HT1080 (cell line): ENCODE measurements around the gene SHB. TPM values are rescaled to one million over a fixed set of nuclear protein-coding genes. Genes with fewer than 3 reads are reported as not detected.

ENCODE experiments used
- DNase-seq: peaks from one replicate; pipeline ENCODE4 v3.0.0-alpha.2; 2015; ENCODE audit warnings: low read depth
- total RNA-seq: library from RNA; depleted of rRNA; stranded (reverse); fragments of >200 nt; shearing (Covaris generic); gene quantifications from 2 replicates; pipeline ENCODE4 v1.2.3, GENCODE V29; 2014

SHB gene
- total RNA-seq, 1 experiment from 2014 or later, result 42.8 TPM

DNA sequence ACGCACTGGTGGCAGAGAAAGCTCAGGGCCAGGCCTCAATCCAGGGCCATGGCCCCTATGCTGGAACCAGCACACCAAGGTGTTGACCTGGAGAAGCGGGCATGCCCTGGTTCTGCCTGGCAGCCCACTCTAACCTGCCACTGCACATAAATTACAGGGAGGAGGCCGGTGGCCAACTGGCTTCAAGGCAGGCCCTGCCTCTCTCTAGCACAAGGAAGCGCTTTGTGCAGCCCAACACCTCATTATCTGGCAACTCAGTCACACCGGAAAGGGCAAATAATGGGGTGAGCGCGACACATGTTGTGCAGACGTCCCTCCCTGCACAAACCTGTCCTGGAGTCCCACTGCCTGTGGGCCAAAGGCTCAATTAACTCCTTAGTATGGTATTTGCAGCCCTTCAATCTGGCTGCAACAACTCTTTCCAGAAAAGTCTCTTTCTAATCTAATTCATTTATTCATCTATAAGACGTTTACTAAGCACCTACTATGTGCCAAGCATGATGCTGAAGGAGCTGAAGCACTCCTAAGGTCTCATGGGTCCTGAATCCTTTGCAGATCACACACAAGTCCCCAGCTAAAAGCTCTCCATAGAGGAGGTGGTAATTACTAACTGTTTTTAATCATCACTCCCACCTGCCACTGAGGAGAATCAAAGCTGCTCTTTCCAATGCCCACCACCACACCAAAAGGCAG, 24.9 kb downstream of the SHB start:
- no peak for DNase-seq

DNA sequence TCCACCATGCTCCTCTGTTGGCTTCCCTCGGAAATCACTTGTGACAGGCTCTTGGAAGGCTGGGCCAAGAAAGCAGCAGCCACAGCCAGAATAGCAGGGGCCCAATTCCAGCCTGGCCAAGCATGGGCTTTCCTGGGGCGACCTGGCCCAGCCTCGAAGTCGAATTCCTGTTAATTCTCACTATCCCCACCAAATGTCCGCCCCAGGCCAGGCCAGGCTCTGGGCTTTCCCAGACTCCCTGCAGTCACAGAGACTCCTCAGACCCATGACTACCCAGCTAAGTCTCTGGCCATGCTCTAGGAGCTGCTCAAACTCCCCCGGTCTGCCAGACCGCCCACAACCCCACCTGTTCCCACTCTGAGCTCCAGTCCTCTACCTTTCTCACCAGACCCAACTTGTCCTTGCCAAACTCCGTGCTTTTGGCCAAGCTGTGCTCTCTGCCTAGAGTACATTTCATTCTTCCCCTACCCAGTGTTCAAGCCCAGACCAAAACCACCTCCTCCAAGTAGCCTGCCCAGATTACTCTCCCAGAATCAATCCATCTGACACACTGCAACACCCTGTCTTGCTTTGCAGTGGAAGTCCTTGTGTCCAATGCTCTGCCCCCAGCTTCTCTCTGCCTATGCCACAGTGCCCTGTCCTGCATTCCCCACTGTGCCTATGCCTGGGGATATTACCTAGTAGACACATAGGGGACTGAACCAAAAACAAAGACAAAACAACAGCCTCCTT, 26.2 kb downstream of the SHB start:
- DNase-seq, result no peak

DNA sequence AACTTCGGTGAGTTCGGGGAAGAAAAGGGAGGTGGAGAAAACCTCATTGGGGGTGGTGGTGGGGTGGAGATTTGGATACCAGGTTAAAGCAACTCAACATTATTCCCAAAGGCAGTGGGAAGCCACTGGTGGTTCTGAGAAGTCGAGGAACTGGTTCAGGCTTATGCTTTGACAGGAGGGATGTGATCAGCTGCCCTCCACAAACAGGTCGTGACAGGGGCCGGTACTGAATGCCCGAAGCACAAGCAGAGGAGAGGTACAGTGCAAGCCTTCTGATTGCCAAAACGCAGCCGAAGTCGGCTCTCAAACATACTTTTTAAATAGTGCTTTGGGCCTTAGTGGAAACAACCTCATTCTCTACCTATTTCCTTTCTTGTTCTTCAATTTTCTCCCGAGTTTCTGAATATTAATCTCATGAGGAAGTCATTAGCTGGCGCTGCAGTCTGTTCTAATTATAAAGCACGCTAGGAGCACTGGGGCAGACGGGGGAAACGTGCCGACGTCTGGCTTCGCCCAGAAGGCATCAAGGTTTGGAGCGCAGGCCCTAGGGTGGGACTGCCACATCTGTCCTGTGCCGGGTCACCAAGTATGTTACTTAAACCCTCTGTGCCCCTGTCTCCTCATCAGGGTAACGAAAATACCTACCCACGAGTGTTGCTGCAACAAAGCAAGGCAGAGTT, 27.3 kb downstream of the SHB start:
- DNase-seq, result no peak

DNA sequence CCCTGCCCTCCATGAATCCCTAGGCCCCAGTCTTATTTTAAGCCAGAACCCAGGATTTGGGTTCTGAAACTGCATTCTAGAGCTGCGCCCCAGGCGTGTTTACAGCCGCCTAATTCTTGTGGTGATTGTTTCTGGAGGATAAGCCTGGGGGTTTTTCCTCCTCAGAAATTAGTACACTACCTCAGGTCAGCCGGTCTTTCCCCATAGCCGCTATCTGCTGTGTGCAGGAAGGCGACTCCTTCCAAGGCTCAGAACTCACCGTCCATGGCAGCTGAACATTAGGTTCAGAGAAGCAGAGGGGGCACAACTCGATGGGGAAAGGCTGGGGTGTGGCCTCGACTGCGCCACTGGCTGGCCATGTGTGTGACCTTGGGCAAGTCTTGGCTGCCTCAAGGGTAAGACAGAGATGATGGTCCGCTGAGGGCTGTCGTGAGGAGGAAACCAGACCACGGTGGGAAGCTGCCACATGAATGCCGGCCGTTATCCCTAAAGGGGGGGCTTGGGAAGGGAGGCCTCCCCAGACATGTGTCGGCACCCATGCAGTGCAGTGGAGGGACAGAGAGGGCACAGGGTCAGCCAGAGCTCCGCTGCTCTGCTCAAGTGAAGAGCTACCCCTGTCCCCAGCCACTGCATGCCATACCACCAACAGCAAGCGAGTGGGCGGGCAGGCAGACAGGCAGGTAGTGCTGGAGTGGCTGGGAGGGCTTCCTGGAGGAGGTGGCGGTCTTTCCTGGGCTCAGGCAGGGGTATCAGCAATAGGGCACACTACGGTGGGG, 28.9 kb downstream of the SHB start:
- no peak for DNase-seq

DNA sequence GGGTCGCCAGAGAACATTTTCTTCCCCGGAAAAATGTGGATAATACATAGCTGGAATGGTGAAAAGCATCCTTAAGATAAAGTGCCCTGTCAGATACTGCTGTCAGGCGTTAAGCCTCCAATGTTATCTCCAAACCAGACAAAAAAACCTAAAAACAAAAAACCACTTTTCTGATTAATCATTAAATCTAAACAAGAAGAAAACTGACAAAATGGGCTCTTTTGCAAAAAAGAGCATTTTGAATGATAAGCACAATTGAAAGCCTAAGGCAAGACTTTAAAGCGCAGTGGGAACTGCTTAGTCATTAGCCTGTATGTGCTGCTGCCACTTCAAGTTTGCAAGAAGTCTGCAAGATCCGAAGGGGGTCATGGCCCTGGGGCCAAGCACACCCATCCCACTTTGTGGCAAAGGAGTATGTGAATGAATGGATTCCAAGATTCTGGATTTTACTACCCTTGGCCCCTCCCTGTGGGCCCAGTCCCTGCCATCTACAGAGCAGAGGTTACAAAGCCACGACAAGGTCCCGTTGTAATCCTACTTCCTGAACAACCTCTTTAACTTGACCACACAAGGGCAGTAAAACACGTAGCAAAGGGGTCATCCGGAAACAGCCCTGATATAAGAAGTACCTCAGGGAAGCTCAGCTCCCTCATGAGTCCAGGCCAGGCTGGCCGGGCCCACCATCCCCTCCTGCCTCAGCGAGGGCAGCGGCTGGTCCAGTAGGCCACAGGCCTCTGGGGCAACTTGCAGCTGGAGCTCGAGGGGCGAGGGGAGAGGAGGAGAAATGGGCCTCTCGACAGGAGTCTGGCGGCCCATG, 29.7 kb downstream of the SHB start:
- DNase-seq, result peak; percentile 66

DNA sequence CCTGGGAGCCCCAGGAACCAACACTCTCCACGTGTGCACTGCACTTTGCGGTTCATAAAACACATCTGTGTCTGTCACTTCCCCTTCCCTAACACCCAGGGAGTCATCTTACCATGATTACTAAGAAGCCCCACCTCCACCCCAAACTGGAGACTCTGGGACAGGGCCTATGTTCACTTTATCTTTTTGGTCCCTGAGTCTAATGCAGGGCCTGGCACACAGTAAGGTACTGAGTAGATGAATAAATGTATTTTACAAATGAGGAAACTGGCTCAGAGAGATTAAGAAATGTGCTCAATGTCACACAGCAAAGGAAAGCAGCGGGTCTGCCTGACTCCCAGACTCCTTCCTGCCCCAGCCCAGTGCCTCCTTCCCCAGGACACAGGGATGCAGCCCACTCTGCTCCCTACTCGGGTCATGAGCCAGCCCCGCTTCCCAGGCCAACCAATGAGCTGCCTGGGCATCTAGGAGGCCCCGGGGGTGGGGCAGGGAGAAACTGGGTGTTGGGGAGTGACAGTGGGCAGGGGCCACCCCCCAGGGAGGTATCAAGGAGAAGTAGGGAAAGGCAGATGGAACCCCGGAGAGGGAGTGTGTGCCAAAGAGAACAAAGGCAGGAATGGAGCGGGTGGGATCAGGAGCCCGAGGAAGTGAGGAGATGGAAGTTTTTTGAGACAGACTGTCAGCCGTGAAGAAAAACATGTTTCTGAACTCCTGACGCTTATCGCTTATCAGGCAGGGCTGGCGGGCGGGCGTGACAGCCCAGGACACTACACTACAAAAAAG, 30.5 kb downstream of the SHB start:
- DNase-seq, result no peak

DNA sequence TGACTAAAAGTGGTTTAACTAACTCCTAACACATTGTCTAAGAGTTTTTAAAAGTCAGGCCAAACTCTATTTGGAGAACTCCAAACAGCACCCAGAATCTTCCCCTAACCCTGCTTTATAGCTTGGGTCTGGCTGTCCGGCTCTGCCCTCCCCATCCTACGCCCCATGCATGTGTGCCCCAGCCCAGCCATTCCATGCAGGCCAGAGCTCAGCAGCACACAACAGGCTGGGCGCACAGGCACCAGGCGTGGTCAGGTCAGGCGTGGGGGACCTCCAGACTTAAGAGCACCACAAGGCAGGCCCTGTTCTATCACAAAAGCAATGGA, 31.1 kb downstream of the SHB start:
- DNase-seq, result no peak

DNA sequence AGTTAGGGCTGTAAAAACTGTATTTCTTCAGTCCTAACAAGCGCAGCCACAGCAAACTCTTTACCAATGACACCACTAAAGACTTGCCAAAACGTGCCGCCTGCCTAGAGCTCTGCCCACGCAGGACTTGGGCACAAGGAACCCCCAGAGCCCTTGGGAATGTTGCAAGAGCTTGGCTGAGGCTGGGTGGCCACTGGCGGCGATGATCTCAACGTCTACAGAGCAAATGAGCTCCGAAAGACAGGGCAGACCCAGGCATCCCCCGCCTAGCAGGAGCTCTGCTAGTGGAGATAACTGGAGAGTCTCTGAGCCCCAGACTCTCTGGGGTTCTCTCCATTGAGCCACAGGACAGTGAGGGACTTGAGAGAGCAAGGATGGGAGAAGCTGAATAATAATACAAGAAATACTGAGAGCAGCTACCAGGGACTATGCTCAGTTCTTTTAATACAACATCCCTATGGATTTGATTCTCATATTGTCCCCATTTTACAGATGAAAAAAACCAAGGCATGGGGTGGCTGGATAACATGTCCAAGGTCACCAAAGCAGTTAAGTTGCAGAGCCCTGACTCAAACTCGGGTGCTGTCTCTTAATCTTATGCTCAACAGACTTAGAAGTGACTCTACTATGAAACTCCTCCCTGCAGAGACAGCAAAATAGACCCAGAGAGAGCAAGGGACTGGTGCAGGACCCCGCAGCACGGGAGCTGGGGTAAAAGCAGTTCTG, 32.5 kb downstream of the SHB start:
- peak; percentile 43 for DNase-seq

DNA sequence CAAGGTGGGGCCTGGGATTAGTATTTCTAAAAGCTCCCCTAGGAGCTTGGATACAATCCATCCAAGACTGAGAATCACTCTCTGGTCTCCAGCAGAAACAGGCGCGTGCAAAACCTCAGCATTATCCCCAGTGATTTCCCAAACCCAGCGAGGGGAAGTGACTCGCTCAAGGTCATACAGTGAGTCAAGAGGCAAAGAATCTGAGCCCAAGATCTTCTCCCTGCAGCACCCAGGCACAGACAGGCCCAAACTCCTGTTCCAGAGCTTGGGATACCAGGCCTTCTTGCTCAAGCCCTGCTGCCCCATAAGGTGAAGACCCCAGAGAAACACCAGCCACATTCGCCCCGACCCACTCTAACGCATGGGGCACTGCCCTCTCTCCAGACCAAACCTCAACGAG, 33.2 kb downstream of the SHB start:
- peak; percentile 91 for DNase-seq

DNA sequence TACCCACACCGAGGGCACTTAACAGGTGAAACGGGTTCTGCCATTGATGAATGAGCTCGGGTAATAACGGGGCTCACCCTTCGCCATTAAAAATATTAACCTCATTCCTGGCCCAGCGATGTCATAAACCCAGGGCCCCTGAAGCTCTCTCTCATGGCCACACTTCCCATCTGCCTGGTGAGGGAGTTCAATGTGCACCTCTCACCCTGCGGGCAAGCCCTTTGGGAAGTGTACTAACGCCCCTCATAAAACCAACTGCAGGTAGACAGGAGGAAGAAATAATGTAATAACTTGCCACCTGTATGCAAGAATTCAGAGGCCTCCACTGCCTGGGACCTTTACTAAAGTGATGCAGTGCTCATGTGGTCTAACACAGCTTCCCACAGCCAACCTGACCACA, 35.1 kb downstream of the SHB start:
- DNase-seq, result no peak

DNA sequence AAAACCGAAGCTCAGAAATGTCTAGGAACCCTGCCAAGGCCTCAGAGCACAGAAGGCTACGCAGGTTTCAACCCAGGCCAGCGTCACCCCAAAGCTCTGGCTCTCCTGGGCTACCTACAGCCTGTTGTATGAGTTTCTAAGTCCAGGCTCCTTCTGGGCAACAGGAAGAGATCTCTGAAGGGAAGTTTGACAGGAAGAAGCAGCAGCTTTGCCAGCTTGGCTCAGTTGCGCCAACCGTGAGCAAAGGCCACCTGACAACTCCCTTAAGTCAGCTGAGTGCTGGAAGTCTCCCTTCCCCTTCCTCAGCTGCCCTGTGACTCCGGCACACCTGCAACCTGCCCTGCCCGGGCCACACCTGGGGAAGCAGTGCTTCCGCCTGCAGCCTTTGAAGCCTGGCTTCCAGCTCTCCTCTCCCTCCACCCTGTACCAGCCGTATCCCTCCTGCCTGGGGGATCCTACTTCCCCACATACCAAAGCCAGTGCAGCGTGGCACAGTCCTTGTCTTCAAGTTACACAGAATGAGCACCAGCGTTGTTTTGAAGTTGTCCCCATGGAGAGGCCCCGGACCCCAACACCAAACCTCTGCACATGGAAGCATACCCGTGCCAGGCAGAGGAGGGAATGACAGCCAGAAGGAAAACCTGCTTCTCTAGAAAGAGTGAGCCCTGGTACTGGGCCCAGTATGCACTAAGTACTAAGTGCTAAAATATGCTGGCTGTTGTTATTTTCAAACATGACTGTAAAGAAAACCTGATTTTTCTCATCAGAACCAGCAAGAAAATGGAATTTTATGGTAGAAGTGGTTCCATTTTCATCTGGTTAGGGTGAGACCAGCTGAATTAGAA, 36.5 kb downstream of the SHB start:
- DNase-seq, result no peak

DNA sequence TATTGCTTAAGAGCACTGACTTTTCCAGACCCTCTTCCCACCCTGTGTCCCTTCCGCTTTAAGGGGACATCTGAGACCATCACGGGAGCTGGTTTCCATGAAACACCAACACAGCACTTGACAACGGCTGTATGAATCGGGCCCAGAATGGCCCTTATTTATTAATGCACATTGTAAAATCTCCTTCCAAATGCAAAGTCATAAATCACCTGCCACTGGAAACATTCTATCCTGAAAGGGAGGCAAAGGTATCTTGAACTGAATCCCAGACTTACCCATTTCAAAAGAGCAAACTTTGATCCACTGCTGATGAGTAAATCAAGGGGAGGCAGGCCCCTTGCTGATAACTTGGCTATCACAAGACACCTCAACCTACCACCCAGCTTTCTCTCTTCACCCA, 37.4 kb downstream of the SHB start:
- no peak for DNase-seq

DNA sequence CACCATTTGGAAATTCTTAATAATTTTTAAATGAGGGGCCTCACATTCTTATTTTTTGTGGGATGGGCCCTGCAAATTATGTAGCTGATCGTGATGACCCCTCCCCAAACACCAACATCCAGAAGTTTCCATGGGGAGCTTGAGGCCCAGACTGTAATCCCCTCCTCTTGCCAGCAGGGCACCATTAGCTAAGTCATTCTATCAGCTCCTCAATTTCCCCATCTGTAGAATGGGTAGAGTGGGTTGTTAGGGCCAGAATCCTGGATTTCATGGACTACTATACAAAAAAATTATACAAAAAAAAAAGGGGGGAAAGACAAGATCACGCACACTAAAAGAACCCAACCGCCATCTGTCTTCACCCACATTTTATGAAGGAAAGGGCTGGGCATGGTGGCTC, 38.4 kb downstream of the SHB start:
- no peak for DNase-seq

DNA sequence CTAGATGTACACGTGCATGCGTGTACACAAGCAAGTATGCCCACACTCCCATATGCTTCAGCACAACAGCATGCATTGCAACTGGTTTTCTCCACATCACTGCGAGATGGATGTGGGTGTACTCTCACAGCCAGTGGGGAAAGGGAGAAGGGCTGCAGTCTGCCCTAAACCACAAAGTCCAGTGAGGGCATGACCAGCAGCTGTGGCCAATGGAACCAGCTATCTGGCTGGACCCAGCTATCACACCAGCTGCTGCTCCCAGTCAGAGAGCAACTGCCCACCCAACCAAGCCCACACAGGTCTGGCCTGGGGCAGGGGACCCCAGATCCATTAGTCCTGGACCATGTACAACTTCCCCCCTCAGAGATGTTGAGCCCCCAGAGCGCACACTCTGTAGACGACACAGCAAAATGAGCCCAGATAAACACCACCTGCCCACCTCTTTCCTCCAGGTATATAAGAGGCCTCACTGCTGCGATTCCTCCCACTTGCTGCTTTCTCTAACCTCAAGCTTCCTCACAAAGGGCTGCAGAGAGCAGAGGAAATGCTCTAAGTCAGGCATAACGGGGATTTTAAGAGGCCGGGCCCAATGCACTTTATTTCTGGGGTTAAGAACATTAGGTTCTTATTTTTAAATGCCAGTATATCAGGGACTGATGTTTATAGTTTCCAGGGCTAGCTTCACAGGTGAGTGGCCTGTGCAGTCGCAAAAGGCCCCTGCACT, 39.0 kb downstream of the SHB start:
- no peak for DNase-seq

DNA sequence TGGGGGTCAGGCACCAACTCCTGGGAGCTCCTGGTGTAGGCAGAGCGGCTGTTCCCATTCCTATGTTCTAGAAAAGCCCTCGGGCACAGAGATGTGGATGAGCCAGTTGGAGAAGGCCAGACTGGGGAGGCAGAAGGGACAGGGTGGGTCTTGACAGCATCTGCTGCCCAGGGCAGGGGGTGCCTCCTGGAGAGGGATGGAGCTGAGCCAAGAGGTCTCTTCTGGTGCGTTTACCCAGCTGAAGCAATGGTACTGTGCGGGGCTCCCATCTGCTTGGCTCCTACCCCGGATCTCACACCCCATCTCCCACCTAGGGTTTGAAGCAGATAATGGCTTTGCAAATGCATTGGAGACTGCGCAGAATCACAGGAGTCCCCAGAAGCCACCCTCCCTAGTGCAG, 41.3 kb downstream of the SHB start:
- no peak for DNase-seq

DNA sequence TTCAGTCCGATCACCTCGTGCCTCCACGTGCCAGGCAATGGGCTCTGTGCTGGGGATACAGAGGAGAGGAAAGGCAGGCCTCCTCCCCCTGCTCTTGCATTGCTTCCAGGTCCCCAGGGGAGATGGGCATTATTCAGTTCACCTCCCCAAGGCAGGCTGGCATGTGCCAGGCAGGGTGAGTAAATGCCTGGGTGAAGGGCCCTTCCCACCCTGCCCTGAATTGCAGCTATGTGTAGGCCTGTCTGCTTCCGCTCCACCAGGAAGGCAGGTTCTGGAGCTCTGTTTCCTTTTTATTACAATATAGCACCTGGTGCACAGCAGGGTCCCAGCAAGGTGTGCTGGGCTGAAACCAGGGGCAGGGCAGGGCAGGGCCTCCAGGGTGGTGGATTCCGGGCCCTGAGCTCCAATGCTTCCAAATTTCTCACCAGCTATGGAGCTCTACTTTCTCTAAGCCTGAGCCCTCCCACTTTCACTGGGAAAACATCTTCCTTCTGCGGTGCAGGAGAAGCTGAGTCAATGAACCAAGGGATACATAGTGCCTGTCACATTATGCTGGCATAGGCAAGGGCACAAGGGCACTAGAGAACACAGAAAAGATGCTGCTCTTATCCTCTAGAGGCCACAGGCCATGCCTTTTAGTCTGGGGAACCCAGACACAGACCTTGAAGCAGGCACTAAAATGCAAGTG, 42.0 kb downstream of the SHB start:
- DNase-seq, result no peak

DNA sequence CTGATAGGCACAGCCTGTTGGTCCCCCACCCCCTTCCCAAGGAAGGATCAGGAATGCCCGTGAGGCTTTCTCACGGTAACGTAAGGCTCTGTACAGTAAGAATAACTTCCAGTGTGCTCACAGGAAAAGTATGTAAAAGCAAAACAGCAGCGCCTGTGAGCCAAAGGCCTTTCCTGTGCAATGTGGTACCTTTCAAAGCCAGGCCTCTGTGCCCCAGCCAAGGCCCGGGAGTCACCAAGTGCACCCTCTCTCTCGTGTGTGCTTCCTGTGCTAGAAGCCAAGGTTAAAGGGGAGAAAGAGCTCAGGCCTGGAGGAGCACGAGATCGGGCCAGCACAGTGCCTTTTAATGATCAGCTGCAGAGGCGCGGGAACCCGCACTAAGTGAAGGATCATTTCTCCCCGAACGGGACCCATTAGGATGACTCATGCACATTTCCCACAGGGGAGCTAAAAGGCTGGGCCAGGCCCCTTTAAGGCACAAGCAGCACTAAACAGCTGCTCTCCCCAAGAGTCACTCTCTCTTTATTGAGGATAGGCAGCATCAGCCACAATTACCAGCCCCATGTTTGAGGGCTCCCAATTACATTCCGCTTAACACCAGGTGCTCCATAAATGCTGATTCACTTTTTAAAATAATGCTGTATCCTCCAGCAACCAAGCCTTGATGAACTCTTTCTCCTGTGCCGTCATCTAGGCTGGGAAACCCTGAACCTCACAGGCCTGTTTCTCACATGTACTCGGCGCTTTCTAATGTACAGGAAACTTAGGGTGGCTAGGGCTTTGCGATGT, 42.8 kb downstream of the SHB start:
- DNase-seq, result peak; percentile 96
